Measurements from ENCODE around the gene KIF21B.

Gene KIF21B

GRCh38 chr1:201013031-201013485 is 10.5 kb downstream of the KIF21B start:
- Histone ChIP-seq H3K27me3 (ENCODE audit: insufficient read depth, low read length) (no peaks in the 10 kb centered on the region), H3K4me1 (ENCODE audit: insufficient read depth, low read length, severe bottlenecking) (no peaks in the 10 kb centered on the region), H3K36me3 (ENCODE audit: insufficient read depth, low read length) (no peaks in the 10 kb centered on the region), H3K4me2 (ENCODE audit: low read length) (no peak overlapping the region), H4K20me1 (ENCODE audit: insufficient read depth, low read length) (no peaks in the 10 kb centered on the region), H3K27ac (ENCODE audit: low read depth, low read length, poor library complexity, severe bottlenecking) (no peak overlapping the region), H3K9ac (ENCODE audit: low read length) (no peak overlapping the region), H3K9me3 (ENCODE audit: low read length) (no peaks in the 10 kb centered on the region), H3K4me3 (ENCODE audit: low read depth, low read length, poor library complexity, severe bottlenecking) (no peak overlapping the region), H2AFZ (ENCODE audit: low read length) (no peak overlapping the region), H3K79me2 (ENCODE audit: insufficient read depth, low read length) (no peaks in the 10 kb centered on the region), H3F3A (ENCODE audit: insufficient read depth, low read length) (no peaks in the 10 kb centered on the region), H3K9me2 (ENCODE audit: low read depth, low read length) (no peaks in the 10 kb centered on the region)
- TF ChIP-seq EZH2 (IDR thresholded peaks at IDR 0.05; ENCODE audit: borderline replicate concordance, low read length) (no peak), CTCF (IDR thresholded peaks at IDR 0.05; ENCODE audit: low read length) (no peak)

GRCh38 chr1:201011616-201012015 is 11.9 kb downstream of the KIF21B start:
- no peak overlapping the region for H3K4me3 ChIP-seq (ENCODE audit: low read depth, low read length, poor library complexity, severe bottlenecking)
- H4K20me1 ChIP-seq (ENCODE audit: insufficient read depth, low read length): no peaks in the 10 kb centered on the region

GRCh38 chr1:201009962-201010645 is 13.4 kb downstream of the KIF21B start:
- Histone ChIP-seq H3F3A (ENCODE audit: insufficient read depth, low read length) (no peaks in the 10 kb centered on the region), H3K4me2 (ENCODE audit: low read length) (no peak overlapping the region), H3K79me2 (ENCODE audit: insufficient read depth, low read length) (no peaks in the 10 kb centered on the region), H3K27me3 (ENCODE audit: insufficient read depth, low read length) (no peaks in the 10 kb centered on the region), H3K4me1 (ENCODE audit: insufficient read depth, low read length, severe bottlenecking) (no peaks in the 10 kb centered on the region), H4K20me1 (ENCODE audit: insufficient read depth, low read length) (no peaks in the 10 kb centered on the region), H3K4me3 (ENCODE audit: low read depth, low read length, poor library complexity, severe bottlenecking) (no peak overlapping the region), H3K9me3 (ENCODE audit: low read length) (no peaks in the 10 kb centered on the region), H3K27ac (ENCODE audit: low read depth, low read length, poor library complexity, severe bottlenecking) (no peak overlapping the region), H2AFZ (ENCODE audit: low read length) (no peak overlapping the region), H3K9me2 (ENCODE audit: low read depth, low read length) (no peaks in the 10 kb centered on the region), H3K9ac (ENCODE audit: low read length) (no peak overlapping the region), H3K36me3 (ENCODE audit: insufficient read depth, low read length) (no peaks in the 10 kb centered on the region)
- TF ChIP-seq EZH2 (IDR thresholded peaks at IDR 0.05; ENCODE audit: borderline replicate concordance, low read length): no peak

More at GRCh38 chr1:201011616-201012015, 11.9 kb downstream of the KIF21B start:
- H3F3A ChIP-seq (ENCODE audit: insufficient read depth, low read length): no peaks in the 10 kb centered on the region
- H3K79me2 ChIP-seq (ENCODE audit: insufficient read depth, low read length): no peaks in the 10 kb centered on the region
- TF ChIP-seq EZH2 (IDR thresholded peaks at IDR 0.05; ENCODE audit: borderline replicate concordance, low read length) (no peak), CTCF (IDR thresholded peaks at IDR 0.05; ENCODE audit: low read length) (no peak)
- H3K27ac ChIP-seq (ENCODE audit: low read depth, low read length, poor library complexity, severe bottlenecking): no peak overlapping the region
- no peaks in the 10 kb centered on the region for H3K27me3 ChIP-seq (ENCODE audit: insufficient read depth, low read length)
- H3K4me2 ChIP-seq (ENCODE audit: low read length): no peak overlapping the region
- no peaks in the 10 kb centered on the region for H3K36me3 ChIP-seq (ENCODE audit: insufficient read depth, low read length)
- H3K4me1 ChIP-seq (ENCODE audit: insufficient read depth, low read length, severe bottlenecking): no peaks in the 10 kb centered on the region
- H3K9me3 ChIP-seq (ENCODE audit: low read length): no peaks in the 10 kb centered on the region
- no peak overlapping the region for H3K9ac ChIP-seq (ENCODE audit: low read length)
- no peak overlapping the region for H2AFZ ChIP-seq (ENCODE audit: low read length)
- H3K9me2 ChIP-seq (ENCODE audit: low read depth, low read length): no peaks in the 10 kb centered on the region

All from OCI-LY1 (cell line).